Measurements from ENCODE around the gene CHRND.
A peak's percentile ranks its signal among the peaks of the same experiment; 100 is the strongest.
"Not testable (repeated sequence)": the region's sequence is repeated elsewhere in the genome, so short reads cannot be mapped to it uniquely, and the experiment has no call there.

The CHRND gene

DNA sequence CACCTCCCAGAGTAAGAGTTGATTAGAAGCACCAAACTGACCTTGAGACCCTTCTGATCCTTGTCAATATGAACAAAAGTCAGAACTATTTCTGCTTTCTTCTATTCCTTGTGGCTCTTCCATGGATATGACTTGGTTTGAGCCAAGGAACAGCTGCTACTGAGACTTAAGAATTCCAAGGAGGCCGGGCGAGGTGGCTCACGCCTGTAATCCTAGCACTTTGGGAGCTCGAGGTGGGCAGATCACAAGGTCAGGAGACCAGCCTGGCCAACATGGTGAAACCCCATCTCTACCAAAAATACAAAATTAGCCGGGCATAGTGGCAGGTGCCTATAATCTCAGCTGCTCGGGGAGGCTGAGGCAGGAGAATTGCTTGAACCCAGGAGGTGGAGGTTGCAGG, 44.5 kb downstream of the CHRND start:
- not testable (repeated sequence) for DNase-seq

DNA sequence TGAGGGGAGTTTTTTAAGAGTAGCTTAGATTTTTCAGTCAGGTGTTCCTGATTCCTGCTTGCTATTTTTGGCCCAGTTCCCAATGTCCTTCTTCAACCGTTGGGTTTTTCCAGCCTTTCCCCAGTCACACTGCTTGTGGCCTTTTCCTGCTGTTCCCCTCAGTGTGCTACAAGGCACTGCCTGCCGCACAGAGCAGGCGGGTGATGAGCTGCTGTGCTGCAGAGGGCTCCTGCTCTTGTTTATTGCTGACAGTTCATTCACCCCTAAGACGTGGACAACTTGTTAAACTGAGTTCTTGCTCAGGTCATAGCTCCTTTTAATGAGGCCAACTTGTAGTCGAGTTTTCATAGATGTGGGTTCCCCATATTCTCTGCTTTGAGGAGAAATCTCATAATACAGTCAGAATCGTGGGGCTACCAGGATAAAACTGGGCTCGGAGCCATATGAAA, 45.1 kb downstream of the CHRND start:
- DNase-seq = peak in 3 of 56 donors; percentile 7 to 15 (median 11)

DNA sequence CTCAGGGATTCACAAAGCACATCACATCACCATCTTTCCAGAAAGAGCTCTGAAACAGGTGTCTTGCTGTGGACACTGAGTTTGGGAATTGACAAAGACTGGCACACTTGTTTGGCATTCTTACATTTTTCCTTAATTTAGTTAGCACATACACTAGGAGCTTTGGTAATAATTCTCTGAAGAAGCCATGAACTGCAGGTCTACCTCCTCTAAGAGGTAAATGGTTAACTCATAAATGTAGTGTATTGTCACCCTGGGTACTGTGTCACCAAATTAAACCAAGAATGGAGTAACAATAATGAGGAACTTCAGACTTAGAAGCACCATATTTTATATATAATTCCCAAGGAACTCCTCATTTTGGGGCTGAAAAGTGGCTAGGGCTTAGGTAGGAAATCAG, 47.1 kb downstream of the CHRND start:
- no peak for DNase-seq

DNA sequence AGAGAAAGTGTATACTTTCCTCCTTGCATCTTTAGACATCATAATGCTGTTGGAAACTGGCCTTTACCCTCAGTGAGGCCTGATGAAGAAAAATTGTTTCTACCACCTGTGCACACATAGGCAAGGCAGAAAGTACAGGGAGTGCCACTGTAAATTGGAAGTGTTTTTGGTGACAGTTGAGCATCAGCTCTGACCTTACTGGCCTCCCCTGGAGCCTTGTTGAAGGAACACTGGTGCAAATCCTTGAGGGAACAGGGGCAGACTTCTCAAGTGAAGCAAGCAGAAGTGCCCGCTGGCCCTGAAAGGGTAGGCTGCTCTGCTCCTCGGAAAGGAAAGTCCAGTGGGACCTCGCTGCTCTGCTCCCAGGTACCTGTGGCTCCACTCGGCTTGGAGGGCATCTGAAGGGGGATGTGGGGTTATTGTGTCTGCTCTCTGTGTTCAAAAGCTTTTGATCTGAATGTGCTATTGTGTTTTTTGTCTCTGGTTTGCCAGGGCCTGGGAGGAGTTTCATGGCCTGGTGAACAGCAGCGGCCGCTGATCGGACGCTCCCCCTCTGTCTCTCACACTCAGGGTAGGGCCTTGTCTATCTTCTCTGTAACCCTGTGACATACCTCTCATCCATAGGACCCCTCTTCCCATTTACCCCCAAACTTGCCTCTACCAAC, 47.9 kb downstream of the CHRND start:
- peak in 10 of 56 donors; percentile 9 to 28 (median 14) for DNase-seq

DNA sequence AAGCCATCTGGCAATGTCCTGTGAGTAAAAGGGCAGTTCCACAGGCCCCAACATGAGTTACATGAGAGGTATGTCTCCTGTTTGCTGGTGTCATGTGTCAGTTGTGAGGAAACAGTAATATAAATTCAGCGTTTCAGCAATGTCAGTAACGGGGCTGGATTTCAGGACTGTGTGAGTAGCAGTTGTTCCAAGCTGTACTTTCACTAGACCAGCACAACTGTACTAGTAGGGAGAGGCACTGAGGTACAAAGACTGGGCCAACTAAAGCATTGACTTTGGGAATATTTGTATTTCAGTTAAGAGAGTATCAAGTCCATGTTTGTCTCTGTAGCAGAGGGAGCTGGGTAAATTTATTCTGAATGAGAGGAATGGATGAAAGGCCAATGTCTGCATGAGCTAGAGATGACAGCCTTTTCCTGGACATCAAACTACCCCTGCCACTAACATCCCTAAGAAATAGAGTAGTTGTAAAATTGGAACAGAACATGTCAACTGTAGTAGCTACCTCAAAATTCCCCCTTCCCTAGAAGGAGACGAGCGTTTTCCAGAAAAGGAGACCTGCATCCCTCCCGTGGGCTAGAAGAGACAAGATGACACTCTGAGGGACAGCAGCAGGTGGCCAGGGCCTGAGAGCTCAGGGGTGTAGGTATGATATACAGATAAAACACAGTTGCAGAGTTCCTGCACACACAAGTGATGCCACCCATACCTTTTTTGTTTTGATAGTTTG, 48.9 kb downstream of the CHRND start:
- no peak for DNase-seq

DNA sequence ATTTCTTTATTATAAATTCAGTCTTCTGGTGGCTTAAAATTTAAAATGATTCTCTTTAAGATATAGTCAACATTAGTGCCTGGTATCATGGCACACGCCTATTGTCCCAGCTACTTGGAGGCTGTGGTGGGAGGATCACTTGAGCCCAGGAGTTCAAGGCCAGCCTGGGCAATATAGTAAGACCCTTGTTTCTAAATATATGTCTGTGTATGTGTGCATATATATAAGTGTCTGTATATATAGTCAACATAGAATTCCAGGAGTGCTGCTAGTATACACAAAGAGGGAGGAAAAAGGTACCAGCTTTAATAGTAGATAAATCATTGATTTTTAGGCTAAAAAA, 49.4 kb downstream of the CHRND start:
- DNase-seq = no peak

DNA sequence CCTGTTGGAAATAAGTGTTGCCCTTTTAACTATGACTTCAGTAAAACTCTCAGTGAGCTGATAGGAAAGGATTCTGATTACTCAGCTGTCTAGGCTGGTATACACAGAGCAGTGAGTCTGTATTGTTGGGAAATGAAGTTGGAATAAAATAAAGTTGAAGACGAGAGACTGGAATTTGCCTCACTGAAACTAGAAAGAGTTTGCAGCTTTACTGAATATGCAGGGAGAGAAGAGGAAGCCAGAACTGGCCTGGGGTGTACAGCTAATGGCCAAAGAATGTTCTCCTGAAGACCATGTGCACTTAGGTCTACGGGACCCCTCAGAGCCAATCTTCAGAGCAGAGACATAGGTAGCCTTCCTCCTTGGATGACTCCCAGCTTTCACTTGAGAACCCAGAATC, 51.0 kb downstream of the CHRND start:
- DNase-seq = no peak

DNA sequence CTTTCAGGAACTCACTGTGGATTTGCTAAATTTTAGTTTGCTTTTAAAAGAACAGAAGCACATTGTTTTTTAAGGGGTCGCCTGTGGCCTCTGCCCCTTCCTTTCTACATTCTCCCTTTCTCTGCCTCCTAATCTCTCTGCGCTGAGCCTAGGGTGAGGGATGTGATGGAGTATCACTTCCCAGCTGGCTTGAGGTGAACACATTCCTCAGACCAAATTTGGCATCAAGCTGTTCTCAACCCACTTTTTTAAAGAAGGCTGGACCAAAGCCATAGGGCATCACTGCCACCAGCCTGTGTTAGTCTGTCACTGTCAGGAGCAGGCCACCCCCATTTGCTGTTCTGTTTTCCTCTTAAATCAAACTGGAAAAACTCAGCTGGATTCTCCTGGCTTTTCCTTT, 51.9 kb downstream of the CHRND start:
- DNase-seq = no peak

DNA sequence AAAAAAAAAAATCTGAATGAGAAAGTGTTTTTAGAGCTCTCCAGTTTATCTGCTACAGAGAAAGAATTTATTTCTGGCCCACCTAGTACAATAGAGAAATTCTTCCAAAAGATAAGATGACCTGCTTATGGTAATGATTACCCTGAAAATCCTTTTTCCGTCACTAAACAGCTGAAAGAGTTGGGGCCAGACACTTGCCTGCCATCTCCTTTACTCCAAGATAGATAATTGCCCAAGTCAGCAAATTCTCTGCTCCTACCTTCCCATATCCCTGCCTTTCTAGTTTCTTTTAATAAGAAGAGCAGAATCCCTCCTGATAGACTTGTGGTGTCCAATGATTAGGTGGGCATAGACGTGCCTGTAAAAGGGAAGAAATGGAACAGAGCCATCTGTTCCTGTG, 52.7 kb downstream of the CHRND start:
- no peak for DNase-seq

DNA sequence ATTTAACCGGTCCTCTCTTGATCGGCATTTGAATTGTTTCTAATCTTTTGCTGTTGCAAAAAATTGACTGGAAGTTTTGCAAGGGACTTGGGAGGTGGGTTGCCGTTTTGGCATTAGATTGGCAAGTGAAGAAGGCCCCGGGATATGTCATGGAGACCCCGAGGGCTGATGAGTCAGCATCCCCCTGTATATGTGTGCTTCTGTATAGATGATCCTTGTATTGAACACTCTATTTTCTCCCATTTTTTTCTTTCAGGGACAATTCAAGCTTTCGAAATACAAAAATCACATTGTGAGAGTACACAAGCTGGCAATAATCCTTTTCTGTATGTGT, 54.7 kb downstream of the CHRND start:
- no peak for DNase-seq

DNA sequence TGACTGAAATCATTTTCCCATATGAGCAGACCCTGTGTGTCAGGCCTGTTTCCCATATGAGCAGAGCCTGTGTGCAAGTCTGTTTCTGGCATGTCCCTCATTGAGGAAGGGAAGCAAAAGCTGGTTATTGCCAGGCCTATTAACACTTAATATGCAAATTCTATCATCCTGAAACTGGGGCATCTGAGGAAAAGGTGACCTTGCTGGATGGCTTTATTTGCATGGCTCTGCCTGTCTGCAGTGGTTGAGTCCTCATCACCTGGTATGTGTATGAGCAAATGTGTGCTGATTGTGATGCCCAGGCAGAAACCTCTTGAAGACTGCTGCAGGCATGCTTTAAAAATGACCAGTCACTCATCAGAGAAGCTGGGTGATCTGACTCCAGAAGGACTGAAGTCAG, 55.8 kb downstream of the CHRND start:
- no peak for DNase-seq

DNA sequence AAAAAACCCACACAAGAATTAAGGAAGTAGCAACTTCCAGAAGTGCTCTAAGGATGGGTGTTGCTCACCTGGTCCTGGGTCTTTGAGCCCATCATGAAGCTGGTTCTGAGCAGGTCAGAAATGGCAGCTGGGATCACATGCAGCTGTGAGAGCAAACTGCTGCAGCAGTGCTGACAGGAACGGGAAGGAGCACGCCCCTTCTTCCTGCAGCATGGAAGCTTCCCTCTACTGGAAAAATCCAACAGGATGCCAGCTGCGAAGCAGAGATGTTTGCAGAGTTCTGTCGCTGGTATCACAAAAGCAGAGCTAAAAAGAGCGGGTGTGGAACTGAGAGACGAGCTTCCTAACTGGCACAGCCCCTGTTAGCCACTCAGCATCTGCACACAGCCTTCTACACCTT, 58.3 kb downstream of the CHRND start:
- peak in 1 of 56 donors; percentile 4 for DNase-seq

All from nucleus accumbens (tissue), 56 donors.